ENCODE results near the gene MDK. TPM values are rescaled to one million over a fixed set of nuclear protein-coding genes. Genes with fewer than 3 reads are reported as not detected.

Gene MDK
- total and polyA plus RNA-seq, 2 donors from 2014 or later: 26.3 to 38.3 TPM

- Histone ChIP-seq H3K9ac (ENCODE audit: low read length in 3 of 3) (no peak overlapping the region), H3K27me3 (ENCODE audit: control insufficient read depth, insufficient read depth, low read length) (no peaks in the 10 kb centered on the region), H3K9me3 (ENCODE audit: control insufficient read depth in 2 of 3, insufficient read depth in 1 of 3, low read length in 3 of 3) (no peaks in the 10 kb centered on the region), H3K4me3 (ENCODE audit: low read length in 3 of 3) (no peak overlapping the region), H3K27ac (ENCODE audit: low read depth in 2 of 2, low read length in 2 of 2) (peak overlapping the region; percentile 39 to 90), H3K4me1 (ENCODE audit: control insufficient read depth in 2 of 3, insufficient read depth in 2 of 3, low read depth in 1 of 3, low read length in 3 of 3) (peaks cover 0 to 26% (median 0%) of the 10 kb centered on the region in 3 donors), H3K36me3 (ENCODE audit: control insufficient read depth in 2 of 3, insufficient read depth in 3 of 3, low read length in 3 of 3) (no peaks in the 10 kb centered on the region)
- no peak for DNase-seq
- no peak for TF ChIP-seq CTCF (IDR thresholded peaks at IDR 0.05; ENCODE audit: borderline replicate concordance, extremely low read depth, insufficient read depth)
- intact Hi-C loops (cut with DNase I): no loop called here
- FAIRE-seq: no peak
Measured at GRCh38 chr11:46339816-46340215, 41.7 kb upstream of the MDK start.

GRCh38 chr11:46341454-46341853 is 40.0 kb upstream of the MDK start:
- H3K4me1 ChIP-seq (ENCODE audit: control insufficient read depth in 2 of 3, insufficient read depth in 2 of 3, low read depth in 1 of 3, low read length in 3 of 3): peaks cover 0 to 26% (median 0%) of the 10 kb centered on the region in 3 donors
- H3K4me3 ChIP-seq (ENCODE audit: low read length in 3 of 3): no peak overlapping the region
- no peaks in the 10 kb centered on the region for H3K9me3 ChIP-seq (ENCODE audit: control insufficient read depth in 2 of 3, insufficient read depth in 1 of 3, low read length in 3 of 3)
- no peak for TF ChIP-seq CTCF (IDR thresholded peaks at IDR 0.05; ENCODE audit: borderline replicate concordance, extremely low read depth, insufficient read depth)
- no peaks in the 10 kb centered on the region for H3K36me3 ChIP-seq (ENCODE audit: control insufficient read depth in 2 of 3, insufficient read depth in 3 of 3, low read length in 3 of 3)
- DNase-seq (no peak), FAIRE-seq (no peak)
- H3K27ac ChIP-seq (ENCODE audit: low read depth in 2 of 2, low read length in 2 of 2): peak overlapping the region in 1 of 2 donors; percentile 49
- no peaks in the 10 kb centered on the region for H3K27me3 ChIP-seq (ENCODE audit: control insufficient read depth, insufficient read depth, low read length)
- no peak overlapping the region for H3K9ac ChIP-seq (ENCODE audit: low read length in 3 of 3)
- intact Hi-C loops (cut with DNase I): no loop called here

GRCh38 chr11:46342239-46342638 is 39.2 kb upstream of the MDK start:
- no peak for TF ChIP-seq CTCF (IDR thresholded peaks at IDR 0.05; ENCODE audit: borderline replicate concordance, extremely low read depth, insufficient read depth)
- Histone ChIP-seq H3K27me3 (ENCODE audit: control insufficient read depth, insufficient read depth, low read length) (no peaks in the 10 kb centered on the region), H3K4me3 (ENCODE audit: low read length in 3 of 3) (no peak overlapping the region), H3K4me1 (ENCODE audit: control insufficient read depth in 2 of 3, insufficient read depth in 2 of 3, low read depth in 1 of 3, low read length in 3 of 3) (peaks cover 0 to 30% (median 0%) of the 10 kb centered on the region in 3 donors), H3K36me3 (ENCODE audit: control insufficient read depth in 2 of 3, insufficient read depth in 3 of 3, low read length in 3 of 3) (no peaks in the 10 kb centered on the region), H3K9ac (ENCODE audit: low read length in 3 of 3) (no peak overlapping the region), H3K27ac (ENCODE audit: low read depth in 2 of 2, low read length in 2 of 2) (peak overlapping the region; percentile 23 to 28), H3K9me3 (ENCODE audit: control insufficient read depth in 2 of 3, insufficient read depth in 1 of 3, low read length in 3 of 3) (no peaks in the 10 kb centered on the region)
- DNase-seq: peak in 3 of 5 donors; percentile 60 to 86 (median 72)
- intact Hi-C loops (cut with DNase I): no loop called here
- FAIRE-seq: no peak

- Histone ChIP-seq H3K4me1 (ENCODE audit: control insufficient read depth in 2 of 3, insufficient read depth in 2 of 3, low read depth in 1 of 3, low read length in 3 of 3) (peaks cover 0 to 34% (median 0%) of the 10 kb centered on the region in 3 donors), H3K27me3 (ENCODE audit: control insufficient read depth, insufficient read depth, low read length) (no peaks in the 10 kb centered on the region), H3K27ac (ENCODE audit: low read depth in 2 of 2, low read length in 2 of 2) (no peak overlapping the region), H3K4me3 (ENCODE audit: low read length in 3 of 3) (no peak overlapping the region), H3K9ac (ENCODE audit: low read length in 3 of 3) (no peak overlapping the region), H3K9me3 (ENCODE audit: control insufficient read depth in 2 of 3, insufficient read depth in 1 of 3, low read length in 3 of 3) (no peaks in the 10 kb centered on the region), H3K36me3 (ENCODE audit: control insufficient read depth in 2 of 3, insufficient read depth in 3 of 3, low read length in 3 of 3) (no peaks in the 10 kb centered on the region)
- no peak for TF ChIP-seq CTCF (IDR thresholded peaks at IDR 0.05; ENCODE audit: borderline replicate concordance, extremely low read depth, insufficient read depth)
- DNase-seq (no peak), FAIRE-seq (no peak)
- intact Hi-C loops (cut with DNase I): no loop called here
Measured at GRCh38 chr11:46343520-46343919, 37.9 kb upstream of the MDK start.

Measured in kidney (tissue), 14 donors.